HT1080 (cell line): ENCODE data around the gene NUP205. TPM values are rescaled to one million over a fixed set of nuclear protein-coding genes. Genes with fewer than 3 reads are reported as not detected.
"Not testable (repeated sequence)": the region's sequence is repeated elsewhere in the genome, so short reads cannot be mapped to it uniquely, and the experiment has no call there.

ENCODE experiments used
- DNase-seq: peaks from one replicate; pipeline ENCODE4 v3.0.0-alpha.2; 2015; ENCODE audit warnings: low read depth
- total RNA-seq: library from RNA; depleted of rRNA; stranded (reverse); fragments of >200 nt; shearing (Covaris generic); gene quantifications from 2 replicates; pipeline ENCODE4 v1.2.3, GENCODE V29; 2014

The NUP205 gene
- total RNA-seq, 1 experiment from 2014 or later: 122 TPM

GRCh38 chr7:135617781-135618180 lies 60.1 kb downstream of the NUP205 start:
- DNase-seq: no peak

GRCh38 chr7:135618510-135618909 lies 60.8 kb downstream of the NUP205 start:
- no peak for DNase-seq

- no peak for DNase-seq
Measured at GRCh38 chr7:135620447-135620846, 62.7 kb downstream of the NUP205 start.

- DNase-seq: peak; percentile 88
Measured at GRCh38 chr7:135620980-135621850, 63.5 kb downstream of the NUP205 start.

GRCh38 chr7:135634191-135634878 lies 76.6 kb downstream of the NUP205 start:
- DNase-seq: no peak

- DNase-seq: not testable (repeated sequence)
Measured at GRCh38 chr7:135639690-135640089, 82.0 kb downstream of the NUP205 start.

- DNase-seq: no peak
Measured at GRCh38 chr7:135644154-135644553, 86.4 kb downstream of the NUP205 start.

GRCh38 chr7:135644729-135645128 lies 87.0 kb downstream of the NUP205 start:
- DNase-seq: no peak

GRCh38 chr7:135645296-135645904 lies 87.7 kb downstream of the NUP205 start:
- DNase-seq: no peak

GRCh38 chr7:135647755-135648154 lies 90.0 kb downstream of the NUP205 start:
- no peak for DNase-seq

- no peak for DNase-seq
Measured at GRCh38 chr7:135648235-135648634, 90.5 kb downstream of the NUP205 start.

- DNase-seq: peak; percentile 97
Measured at GRCh38 chr7:135650831-135651573, 93.3 kb downstream of the NUP205 start.

- no peak for DNase-seq
Measured at GRCh38 chr7:135653340-135654080, 95.8 kb downstream of the NUP205 start.

- DNase-seq: no peak
Measured at GRCh38 chr7:135658564-135658963, 100.8 kb downstream of the NUP205 start.

- DNase-seq: no peak
Measured at GRCh38 chr7:135659159-135659846, 101.6 kb downstream of the NUP205 start.

GRCh38 chr7:135661311-135662122 lies 103.8 kb downstream of the NUP205 start:
- no peak for DNase-seq

GRCh38 chr7:135662123-135662372 lies 104.3 kb downstream of the NUP205 start:
- no peak for DNase-seq

- peak; percentile 92 for DNase-seq
Measured at GRCh38 chr7:135662373-135663114, 104.8 kb downstream of the NUP205 start, which contains the start of gene STMP1. Gene STMP1 (plus strand): TSS chr7:135662514.
